Measurements from ENCODE around the gene PANK1.

- TF ChIP-seq CTCF (conservative IDR thresholded peaks at IDR 0.05; ENCODE audit: low read depth, low read length) (no peak), EZH2 (IDR thresholded peaks at IDR 0.05; ENCODE audit: borderline replicate concordance, low read depth, low read length, poor library complexity, severe bottlenecking) (no peak)
Measured at GRCh38 chr10:89548673-89549072, 96.4 kb downstream of the PANK1 start.

Data from A673 (cell line).